ENCODE data around the gene CTNND1.
"Not testable (repeated sequence)": the region's sequence is repeated elsewhere in the genome, so short reads cannot be mapped to it uniquely, and the experiment has no call there.

Gene CTNND1

GRCh38 chr11:57761301-57762234 is at the start of gene CTNND1:
Gene CTNND1, plus strand, starts transcription at chr11:57761802. Its CDS starts 29,677 bp downstream, at chr11:57791479.
- peak; percentile 95 for DNase-seq

GRCh38 chr11:57712256-57713150 is 49.1 kb upstream of the CTNND1 start, which contains the start of gene TMX2:
Gene TMX2, plus strand, starts transcription at chr11:57712593. Its CDS starts 26 bp downstream, at chr11:57712619.
- DNase-seq: peak; percentile 96

- DNase-seq: no peak
These were observed 47.8 kb upstream of the CTNND1 start for GRCh38 chr11:57713835-57714234.

GRCh38 chr11:57716726-57717125 is 44.9 kb upstream of the CTNND1 start:
- DNase-seq: not testable (repeated sequence)

- no peak for DNase-seq
These were observed 34.4 kb upstream of the CTNND1 start for GRCh38 chr11:57727185-57727584.

GRCh38 chr11:57728829-57729228 is 32.8 kb upstream of the CTNND1 start:
- DNase-seq: no peak

- no peak for DNase-seq
These were observed 32.1 kb upstream of the CTNND1 start for GRCh38 chr11:57729479-57729878.

GRCh38 chr11:57732661-57733060 is 28.9 kb upstream of the CTNND1 start:
- no peak for DNase-seq

GRCh38 chr11:57735619-57736298 is 25.8 kb upstream of the CTNND1 start:
- no peak for DNase-seq

- DNase-seq: peak; percentile 98
These were observed 20.2 kb upstream of the CTNND1 start, which contains the start of gene SELENOH for GRCh38 chr11:57741132-57742086. Gene SELENOH, plus strand, starts transcription at chr11:57741491. Its CDS starts 105 bp downstream, at chr11:57741596.

GRCh38 chr11:57742087-57742452 is 19.5 kb upstream of the CTNND1 start:
- DNase-seq: no peak

- DNase-seq: no peak
These were observed 17.2 kb upstream of the CTNND1 start for GRCh38 chr11:57744357-57744756.

GRCh38 chr11:57745206-57745605 is 16.4 kb upstream of the CTNND1 start:
- no peak for DNase-seq

GRCh38 chr11:57746920-57747319 is 14.7 kb upstream of the CTNND1 start:
- DNase-seq: no peak

GRCh38 chr11:57751176-57751575 is 10.4 kb upstream of the CTNND1 start:
- no peak for DNase-seq

GRCh38 chr11:57751676-57752253 is 9.8 kb upstream of the CTNND1 start, which contains the start of gene BTBD18:
Gene BTBD18, minus strand, starts transcription at chr11:57751819. Its CDS starts 631 bp downstream, at chr11:57751188.
- no peak for DNase-seq

GRCh38 chr11:57752954-57753353 is 8.6 kb upstream of the CTNND1 start:
- DNase-seq: no peak

- DNase-seq: no peak
These were observed 3.4 kb upstream of the CTNND1 start for GRCh38 chr11:57758174-57758573.

- DNase-seq: no peak
These were observed 746 bp downstream of the CTNND1 start for GRCh38 chr11:57762235-57762861.

GRCh38 chr11:57763568-57763967 is 2.0 kb downstream of the CTNND1 start:
- DNase-seq: peak; percentile 39

Data from femur (tissue), 1 donor.